Measurements from ENCODE around the gene CDC42EP2.

DNA sequence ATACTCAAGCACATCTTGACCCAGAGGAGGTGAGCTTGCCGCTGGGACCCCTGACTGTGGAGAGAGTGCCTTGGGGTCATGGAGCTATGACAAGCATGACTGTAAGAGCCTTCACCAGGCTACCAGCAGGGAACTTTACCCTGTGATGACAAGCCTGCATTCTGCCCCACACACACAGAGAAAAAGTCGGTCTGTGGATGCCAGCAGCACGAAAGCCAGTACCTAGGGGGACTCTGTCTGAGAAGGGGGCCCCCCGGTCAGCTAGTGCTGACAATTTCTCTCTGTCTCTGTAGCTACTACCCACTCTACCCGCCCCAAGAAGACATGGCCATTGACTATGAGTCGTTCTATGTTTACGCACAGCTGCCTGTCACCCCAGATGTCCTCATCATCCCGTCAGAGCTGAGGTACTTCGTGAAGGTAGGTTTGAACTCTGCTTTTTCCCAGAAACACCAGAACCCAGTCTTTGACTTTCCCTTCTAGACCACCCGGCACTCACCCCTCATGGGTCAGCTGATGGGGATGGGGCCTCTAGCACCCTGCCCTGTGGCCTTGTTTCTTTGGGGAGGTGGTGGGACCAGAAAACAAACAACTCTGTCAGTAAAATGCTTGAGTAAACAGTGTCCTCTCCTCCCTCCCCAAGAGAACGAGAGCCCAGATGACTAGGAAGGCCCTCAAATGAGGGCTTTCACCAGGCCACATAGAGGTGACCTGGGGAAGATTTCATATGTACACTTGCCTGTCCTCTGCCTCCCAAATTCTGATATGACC, 18.9 kb upstream of the CDC42EP2 start:
- TF ChIP-seq, protein P1, sequence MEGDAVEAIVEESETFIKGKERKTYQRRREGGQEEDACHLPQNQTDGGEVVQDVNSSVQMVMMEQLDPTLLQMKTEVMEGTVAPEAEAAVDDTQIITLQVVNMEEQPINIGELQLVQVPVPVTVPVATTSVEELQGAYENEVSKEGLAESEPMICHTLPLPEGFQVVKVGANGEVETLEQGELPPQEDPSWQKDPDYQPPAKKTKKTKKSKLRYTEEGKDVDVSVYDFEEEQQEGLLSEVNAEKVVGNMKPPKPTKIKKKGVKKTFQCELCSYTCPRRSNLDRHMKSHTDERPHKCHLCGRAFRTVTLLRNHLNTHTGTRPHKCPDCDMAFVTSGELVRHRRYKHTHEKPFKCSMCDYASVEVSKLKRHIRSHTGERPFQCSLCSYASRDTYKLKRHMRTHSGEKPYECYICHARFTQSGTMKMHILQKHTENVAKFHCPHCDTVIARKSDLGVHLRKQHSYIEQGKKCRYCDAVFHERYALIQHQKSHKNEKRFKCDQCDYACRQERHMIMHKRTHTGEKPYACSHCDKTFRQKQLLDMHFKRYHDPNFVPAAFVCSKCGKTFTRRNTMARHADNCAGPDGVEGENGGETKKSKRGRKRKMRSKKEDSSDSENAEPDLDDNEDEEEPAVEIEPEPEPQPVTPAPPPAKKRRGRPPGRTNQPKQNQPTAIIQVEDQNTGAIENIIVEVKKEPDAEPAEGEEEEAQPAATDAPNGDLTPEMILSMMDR (IDR thresholded peaks at IDR 0.05), result no peak
- no peak for TF ChIP-seq POLR2AphosphoS5 (IDR thresholded peaks at IDR 0.05)
- TF ChIP-seq EP300 (IDR thresholded peaks at IDR 0.05), result no peak
